Measurements from ENCODE around the gene CDH8.

The CDH8 gene

DNA sequence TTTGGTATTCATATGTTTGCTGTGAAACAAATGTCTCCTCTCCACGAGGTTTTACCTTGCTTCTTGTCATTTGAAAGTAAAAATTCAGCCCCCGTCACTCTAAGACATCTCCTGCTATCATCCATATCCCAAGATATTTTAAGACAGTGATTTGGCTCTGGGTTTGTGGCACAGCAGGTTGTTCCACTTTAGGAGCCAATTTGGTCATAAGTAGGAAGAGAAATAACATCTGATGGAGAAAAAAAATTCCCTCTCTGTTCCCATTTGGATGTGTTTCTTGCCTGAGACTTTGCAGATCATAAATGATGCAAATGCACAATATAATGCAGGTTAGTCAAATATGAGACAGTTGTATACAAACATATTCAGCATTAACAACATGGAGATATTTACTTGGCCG lies 309.5 kb downstream of the CDH8 start:
- TF ChIP-seq TCF12 (IDR thresholded peaks at IDR 0.05; ENCODE audit: low read depth) (no peak), NFIC (IDR thresholded peaks at IDR 0.05) (no peak), CREB1 (IDR thresholded peaks at IDR 0.05; ENCODE audit: low read depth) (no peak), CEBPB (IDR thresholded peaks at IDR 0.05) (no peak), FOXM1 (IDR thresholded peaks at IDR 0.05; ENCODE audit: borderline replicate concordance, low read depth) (no peak)
- TF ChIP-seq, protein P1, sequence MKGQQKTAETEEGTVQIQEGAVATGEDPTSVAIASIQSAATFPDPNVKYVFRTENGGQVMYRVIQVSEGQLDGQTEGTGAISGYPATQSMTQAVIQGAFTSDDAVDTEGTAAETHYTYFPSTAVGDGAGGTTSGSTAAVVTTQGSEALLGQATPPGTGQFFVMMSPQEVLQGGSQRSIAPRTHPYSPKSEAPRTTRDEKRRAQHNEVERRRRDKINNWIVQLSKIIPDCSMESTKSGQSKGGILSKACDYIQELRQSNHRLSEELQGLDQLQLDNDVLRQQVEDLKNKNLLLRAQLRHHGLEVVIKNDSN (IDR thresholded peaks at IDR 0.05), result no peak

DNA sequence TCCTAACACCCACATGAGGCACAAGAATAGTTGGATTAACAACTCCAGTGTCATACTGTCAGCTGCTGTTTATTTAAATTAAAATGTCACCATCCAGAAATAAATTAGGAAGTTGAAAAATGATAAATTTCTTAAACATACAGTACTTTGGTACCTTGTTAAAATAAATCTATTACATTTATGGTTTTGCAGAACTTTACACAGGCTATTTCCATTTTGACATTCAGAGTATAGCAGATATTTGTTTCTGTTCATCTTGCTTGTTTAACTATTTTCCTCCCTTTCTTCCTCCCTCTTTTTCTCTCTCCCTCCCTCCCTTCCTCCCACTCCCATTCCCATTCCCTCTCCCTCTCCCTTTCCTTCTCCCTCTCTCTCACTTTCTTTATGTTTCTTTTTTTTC lies 310.1 kb downstream of the CDH8 start:
- TF ChIP-seq YY1 (IDR thresholded peaks at IDR 0.05; ENCODE audit: low read depth), result no peak
- TF ChIP-seq, protein P1 (IDR thresholded peaks at IDR 0.05), result no peak
- no peak for TF ChIP-seq TCF12 (IDR thresholded peaks at IDR 0.05; ENCODE audit: low read depth)
- TF ChIP-seq NFIC (IDR thresholded peaks at IDR 0.05), result no peak
- no peak for TF ChIP-seq FOXM1 (IDR thresholded peaks at IDR 0.05; ENCODE audit: borderline replicate concordance, low read depth)

DNA sequence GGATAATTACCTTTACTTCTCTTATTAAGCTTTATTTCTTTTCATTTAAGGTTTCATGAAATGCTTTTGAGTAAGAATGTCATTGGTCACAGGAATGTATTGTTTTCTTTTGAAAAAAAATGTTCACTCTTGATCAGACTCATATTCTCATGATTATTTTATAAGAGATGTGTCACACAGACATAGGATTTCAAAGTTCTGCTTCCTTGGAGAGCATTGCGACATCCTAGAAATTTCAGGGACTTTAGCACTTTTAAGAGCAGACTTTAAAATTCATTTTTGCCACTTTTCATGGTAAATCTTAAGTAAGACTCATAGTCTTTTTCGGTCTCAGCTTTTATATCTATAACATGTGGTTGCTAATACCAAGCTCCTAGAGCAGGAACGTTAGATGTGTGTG lies 314.7 kb downstream of the CDH8 start:
- TF ChIP-seq RAD21 (IDR thresholded peaks at IDR 0.05; ENCODE audit: low read depth), result no peak
- TF ChIP-seq TCF12 (IDR thresholded peaks at IDR 0.05; ENCODE audit: low read depth), result no peak
- TF ChIP-seq EP300 (IDR thresholded peaks at IDR 0.05; ENCODE audit: borderline replicate concordance), result no peak
- TF ChIP-seq, protein P2, sequence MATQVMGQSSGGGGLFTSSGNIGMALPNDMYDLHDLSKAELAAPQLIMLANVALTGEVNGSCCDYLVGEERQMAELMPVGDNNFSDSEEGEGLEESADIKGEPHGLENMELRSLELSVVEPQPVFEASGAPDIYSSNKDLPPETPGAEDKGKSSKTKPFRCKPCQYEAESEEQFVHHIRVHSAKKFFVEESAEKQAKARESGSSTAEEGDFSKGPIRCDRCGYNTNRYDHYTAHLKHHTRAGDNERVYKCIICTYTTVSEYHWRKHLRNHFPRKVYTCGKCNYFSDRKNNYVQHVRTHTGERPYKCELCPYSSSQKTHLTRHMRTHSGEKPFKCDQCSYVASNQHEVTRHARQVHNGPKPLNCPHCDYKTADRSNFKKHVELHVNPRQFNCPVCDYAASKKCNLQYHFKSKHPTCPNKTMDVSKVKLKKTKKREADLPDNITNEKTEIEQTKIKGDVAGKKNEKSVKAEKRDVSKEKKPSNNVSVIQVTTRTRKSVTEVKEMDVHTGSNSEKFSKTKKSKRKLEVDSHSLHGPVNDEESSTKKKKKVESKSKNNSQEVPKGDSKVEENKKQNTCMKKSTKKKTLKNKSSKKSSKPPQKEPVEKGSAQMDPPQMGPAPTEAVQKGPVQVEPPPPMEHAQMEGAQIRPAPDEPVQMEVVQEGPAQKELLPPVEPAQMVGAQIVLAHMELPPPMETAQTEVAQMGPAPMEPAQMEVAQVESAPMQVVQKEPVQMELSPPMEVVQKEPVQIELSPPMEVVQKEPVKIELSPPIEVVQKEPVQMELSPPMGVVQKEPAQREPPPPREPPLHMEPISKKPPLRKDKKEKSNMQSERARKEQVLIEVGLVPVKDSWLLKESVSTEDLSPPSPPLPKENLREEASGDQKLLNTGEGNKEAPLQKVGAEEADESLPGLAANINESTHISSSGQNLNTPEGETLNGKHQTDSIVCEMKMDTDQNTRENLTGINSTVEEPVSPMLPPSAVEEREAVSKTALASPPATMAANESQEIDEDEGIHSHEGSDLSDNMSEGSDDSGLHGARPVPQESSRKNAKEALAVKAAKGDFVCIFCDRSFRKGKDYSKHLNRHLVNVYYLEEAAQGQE (IDR thresholded peaks at IDR 0.05; ENCODE audit: low read depth), result no peak
- TF ChIP-seq TAF1 (IDR thresholded peaks at IDR 0.05; ENCODE audit: low read depth), result no peak
- no peak for TF ChIP-seq YY1 (IDR thresholded peaks at IDR 0.05; ENCODE audit: low read depth)
- no peak for TF ChIP-seq FOXM1 (IDR thresholded peaks at IDR 0.05; ENCODE audit: borderline replicate concordance, low read depth)
- TF ChIP-seq CREB1 (IDR thresholded peaks at IDR 0.05; ENCODE audit: low read depth), result no peak
- no peak for TF ChIP-seq CEBPB (IDR thresholded peaks at IDR 0.05)
- TF ChIP-seq ZBTB7A (IDR thresholded peaks at IDR 0.05; ENCODE audit: low read depth), result no peak
- TF ChIP-seq EGR1 (IDR thresholded peaks at IDR 0.05), result no peak
- TF ChIP-seq, protein P1 (IDR thresholded peaks at IDR 0.05), result no peak
- TF ChIP-seq, protein P3, sequence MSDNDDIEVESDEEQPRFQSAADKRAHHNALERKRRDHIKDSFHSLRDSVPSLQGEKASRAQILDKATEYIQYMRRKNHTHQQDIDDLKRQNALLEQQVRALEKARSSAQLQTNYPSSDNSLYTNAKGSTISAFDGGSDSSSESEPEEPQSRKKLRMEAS (IDR thresholded peaks at IDR 0.05), result no peak
- TF ChIP-seq NFIC (IDR thresholded peaks at IDR 0.05), result no peak
- TF ChIP-seq TEAD4 (IDR thresholded peaks at IDR 0.05), result no peak

DNA sequence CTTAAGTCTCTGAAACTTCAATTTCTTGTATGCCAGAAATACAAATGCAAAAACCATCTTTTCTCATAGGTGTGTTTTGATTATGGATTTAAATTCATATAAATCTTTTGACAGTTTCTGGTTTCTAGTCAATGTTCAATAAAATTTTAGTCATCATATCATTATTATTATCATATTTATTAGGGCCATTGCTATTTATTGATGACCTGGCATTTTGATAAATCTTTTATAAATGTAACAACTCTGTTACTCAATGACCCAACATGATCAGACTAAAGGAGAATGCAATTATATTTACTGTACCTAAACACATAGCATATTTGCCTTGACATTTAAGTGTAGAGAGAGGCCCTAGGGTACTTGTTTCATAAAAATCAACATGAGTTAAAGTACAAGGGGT lies 320.8 kb downstream of the CDH8 start:
- TF ChIP-seq, protein P2 (IDR thresholded peaks at IDR 0.05; ENCODE audit: low read depth), result no peak
- no peak for TF ChIP-seq CEBPB (IDR thresholded peaks at IDR 0.05)
- TF ChIP-seq EP300 (IDR thresholded peaks at IDR 0.05; ENCODE audit: borderline replicate concordance), result no peak
- no peak for TF ChIP-seq TAF1 (IDR thresholded peaks at IDR 0.05; ENCODE audit: low read depth)

DNA sequence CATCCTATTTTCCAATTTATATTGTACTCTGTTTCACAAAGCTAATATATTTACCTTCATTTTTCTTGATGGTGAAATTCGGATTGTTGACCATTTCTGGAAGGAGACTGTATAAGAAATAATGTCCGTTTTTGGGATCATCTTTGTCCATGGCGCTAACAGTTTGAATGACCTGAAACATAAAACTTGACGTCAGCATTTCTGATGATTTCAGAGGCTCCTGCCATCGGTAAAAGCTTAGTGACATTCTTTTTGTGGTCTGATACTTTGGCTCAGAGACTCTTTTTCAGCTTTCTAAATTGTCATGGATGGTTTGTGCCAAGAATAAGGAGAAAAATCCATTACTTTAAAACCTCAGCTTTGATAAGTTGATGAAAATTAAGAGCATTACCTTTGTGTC lies 322.5 kb downstream of the CDH8 start:
- TF ChIP-seq YY1 (IDR thresholded peaks at IDR 0.05; ENCODE audit: low read depth), result no peak
- TF ChIP-seq NFIC (IDR thresholded peaks at IDR 0.05), result no peak
- no peak for TF ChIP-seq CREB1 (IDR thresholded peaks at IDR 0.05; ENCODE audit: low read depth)
- TF ChIP-seq TAF1 (IDR thresholded peaks at IDR 0.05; ENCODE audit: low read depth), result no peak
- TF ChIP-seq, protein P2 (IDR thresholded peaks at IDR 0.05; ENCODE audit: low read depth), result no peak
- no peak for TF ChIP-seq CEBPB (IDR thresholded peaks at IDR 0.05)
- TF ChIP-seq EGR1 (IDR thresholded peaks at IDR 0.05), result no peak

Data from Ishikawa (cell line).